ENCODE results near the gene FASN.
"Not testable (repeated sequence)": the region's sequence is repeated elsewhere in the genome, so short reads cannot be mapped to it uniquely, and the experiment has no call there.

Gene FASN

GRCh38 chr17:82098169-82098938, at the start of gene FASN:
FASN (minus strand) TSS chr17:82098236; CDS start chr17:82096445, 1,791 bp downstream.
- DNase-seq: peak; percentile 94

GRCh38 chr17:82146663-82147654, 48.9 kb upstream of the FASN start:
- DNase-seq: no peak

- DNase-seq: no peak
These were observed 47.6 kb upstream of the FASN start for GRCh38 chr17:82145550-82146155.

GRCh38 chr17:82143333-82143732, 45.3 kb upstream of the FASN start:
- DNase-seq: no peak

- DNase-seq: not testable (repeated sequence)
These were observed 41.9 kb upstream of the FASN start for GRCh38 chr17:82139961-82140360.

GRCh38 chr17:82138511-82138992, 40.5 kb upstream of the FASN start:
- DNase-seq: no peak

GRCh38 chr17:82134101-82134500, 36.1 kb upstream of the FASN start:
- DNase-seq: no peak

- DNase-seq: not testable (repeated sequence)
These were observed 35.3 kb upstream of the FASN start for GRCh38 chr17:82133166-82133953.

GRCh38 chr17:82129095-82129494, 31.1 kb upstream of the FASN start:
- DNase-seq: no peak

GRCh38 chr17:82128287-82128686, 30.3 kb upstream of the FASN start:
- DNase-seq: no peak

GRCh38 chr17:82127704-82128103, 29.7 kb upstream of the FASN start:
- DNase-seq: no peak

- DNase-seq: no peak
These were observed 29.2 kb upstream of the FASN start for GRCh38 chr17:82127315-82127595.

GRCh38 chr17:82126556-82127314, 28.7 kb upstream of the FASN start:
- peak; percentile 75 for DNase-seq

- DNase-seq: no peak
These were observed 26.1 kb upstream of the FASN start for GRCh38 chr17:82124101-82124500.

GRCh38 chr17:82121660-82122629, 23.9 kb upstream of the FASN start:
- no peak for DNase-seq

- DNase-seq: no peak
These were observed 23.2 kb upstream of the FASN start for GRCh38 chr17:82121246-82121645.

GRCh38 chr17:82120148-82120547, 22.1 kb upstream of the FASN start:
- DNase-seq: no peak

- no peak for DNase-seq
These were observed 20.9 kb upstream of the FASN start for GRCh38 chr17:82118815-82119380.

- DNase-seq: no peak
These were observed 20.3 kb upstream of the FASN start for GRCh38 chr17:82118168-82118814.

Data from activated CD8-positive, alpha-beta memory T cell treated with anti-CD3 and anti-CD28 coated beads, Interleukin-2, amount 50 U/mL, for 4 hours (primary cell).